HTERT RPE-1 (cell line): ENCODE data around the gene LILRB4.
"Not testable (repeated sequence)": the region's sequence is repeated elsewhere in the genome, so short reads cannot be mapped to it uniquely, and the experiment has no call there.

ENCODE experiments used
- in situ Hi-C: fragments of 300-500 bp; cut with MboI; formaldehyde crosslinking; loops from 4 replicates; pipeline ENCODE4 v1.14.3; 2020; ENCODE audit warnings: low sequenced_read_pairs

LILRB4 gene

GRCh38 chr19:54662730-54663129, at the start of gene LILRB4:
TSS of gene LILRB4 (plus strand) at chr19:54662985. CDS start at chr19:54663034, 49 bp downstream.
- in situ Hi-C loops = no loop called here

GRCh38 chr19:54614726-54615125, 48.1 kb upstream of the LILRB4 start:
- in situ Hi-C loops = no loop called here

- in situ Hi-C loops = no loop called here
Measured at GRCh38 chr19:54616057-54616456, 46.7 kb upstream of the LILRB4 start.

- in situ Hi-C loops = no loop called here
Measured at GRCh38 chr19:54616821-54617560, 45.8 kb upstream of the LILRB4 start.

- in situ Hi-C loops = no loop called here
Measured at GRCh38 chr19:54620464-54620863, 42.3 kb upstream of the LILRB4 start.

GRCh38 chr19:54622431-54622830, 40.4 kb upstream of the LILRB4 start:
- in situ Hi-C loops = no loop called here

GRCh38 chr19:54624234-54624633, 38.6 kb upstream of the LILRB4 start:
- in situ Hi-C loops = not testable (repeated sequence)

- in situ Hi-C loops = not testable (repeated sequence)
Measured at GRCh38 chr19:54624934-54625730, 37.7 kb upstream of the LILRB4 start.

- in situ Hi-C loops = no loop called here
Measured at GRCh38 chr19:54626757-54627156, 36.0 kb upstream of the LILRB4 start.

GRCh38 chr19:54627912-54628311, 34.9 kb upstream of the LILRB4 start:
- in situ Hi-C loops = not testable (repeated sequence)

- in situ Hi-C loops = not testable (repeated sequence)
Measured at GRCh38 chr19:54630262-54630661, 32.5 kb upstream of the LILRB4 start, which contains the start of gene LILRB1. TSS of gene LILRB1 (plus strand) at chr19:54630484. CDS start at chr19:54631074, 590 bp downstream.

GRCh38 chr19:54630782-54631181, 32.0 kb upstream of the LILRB4 start:
- in situ Hi-C loops = no loop called here

- in situ Hi-C loops = not testable (repeated sequence)
Measured at GRCh38 chr19:54631489-54632337, 31.1 kb upstream of the LILRB4 start.

- in situ Hi-C loops = not testable (repeated sequence)
Measured at GRCh38 chr19:54632517-54632916, 30.3 kb upstream of the LILRB4 start.

- in situ Hi-C loops = no loop called here
Measured at GRCh38 chr19:54633401-54633800, 29.4 kb upstream of the LILRB4 start.

GRCh38 chr19:54636081-54636480, 26.7 kb upstream of the LILRB4 start:
- in situ Hi-C loops = not testable (repeated sequence)

- in situ Hi-C loops = no loop called here
Measured at GRCh38 chr19:54638683-54639082, 24.1 kb upstream of the LILRB4 start.

- in situ Hi-C loops = not testable (repeated sequence)
Measured at GRCh38 chr19:54642953-54643352, 19.8 kb upstream of the LILRB4 start.

- in situ Hi-C loops = not testable (repeated sequence)
Measured at GRCh38 chr19:54643583-54643982, 19.2 kb upstream of the LILRB4 start.

- in situ Hi-C loops = no loop called here
Measured at GRCh38 chr19:54644056-54644455, 18.7 kb upstream of the LILRB4 start.

- in situ Hi-C loops = no loop called here
Measured at GRCh38 chr19:54646331-54646841, 16.4 kb upstream of the LILRB4 start.
